ENCODE measurements around the gene UBL7. TPM values are rescaled to one million over a fixed set of nuclear protein-coding genes. Genes with fewer than 3 reads are reported as not detected.

The UBL7 gene
- total and polyA plus RNA-seq, 2 of the 8 experiments (the other 6 are each of a cell fraction or from before 2014, with no cell fraction given) = 71.5 to 183 TPM

DNA sequence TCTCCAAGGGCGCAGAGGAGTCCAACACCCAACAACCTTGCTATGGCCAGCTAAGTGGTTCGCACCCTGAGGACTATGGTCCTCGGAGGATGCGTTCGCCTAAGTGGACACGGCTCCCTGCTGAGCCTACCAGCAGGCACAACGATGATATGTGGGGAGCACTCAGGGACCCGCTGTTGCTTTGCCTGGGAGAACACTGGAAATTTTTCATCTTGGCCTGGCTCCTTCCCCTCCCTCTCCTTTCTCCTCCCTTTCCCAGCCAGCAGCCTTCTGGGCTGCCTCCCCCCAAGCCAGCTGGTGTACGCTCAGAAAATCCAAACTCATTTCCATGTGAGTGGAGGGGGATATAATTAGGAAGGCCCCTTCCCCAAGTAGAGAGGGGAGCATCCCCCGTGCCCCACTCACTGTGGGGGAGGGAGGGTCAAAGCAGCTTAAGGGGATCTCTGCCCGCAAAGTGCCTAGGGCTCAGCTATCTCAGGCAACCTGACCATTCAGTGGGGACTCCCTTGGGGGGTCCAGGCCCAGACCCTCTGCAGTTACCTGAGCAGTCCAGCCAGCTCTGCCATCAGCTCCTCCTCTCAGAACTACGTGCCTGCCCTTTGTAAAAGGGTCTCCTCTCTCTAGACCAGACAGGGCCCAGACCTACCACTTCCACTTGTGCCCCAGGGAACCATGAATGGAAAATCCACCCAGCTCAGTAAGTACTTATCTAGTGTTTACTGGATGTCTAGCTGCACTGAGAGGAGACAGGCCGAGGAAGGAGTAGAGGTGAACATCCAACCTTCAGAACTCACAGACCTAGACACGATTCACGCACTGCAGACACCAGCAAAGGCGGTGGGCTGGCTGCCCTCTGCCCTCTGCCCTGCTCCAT, 26.5 kb downstream of the UBL7 start (continued):
- TF ChIP-seq SUZ12 (IDR thresholded peaks at IDR 0.05; ENCODE audit: low read length) (no peak), CTBP2 (IDR thresholded peaks at IDR 0.05; ENCODE audit: borderline replicate concordance, insufficient read depth, insufficient read length, low read length) (no peak)

Data from H1 (cell line).